ENCODE data around the gene MTRF1.

- TF ChIP-seq CTCF (IDR thresholded peaks at IDR 0.05): no peak
- TF ChIP-seq POLR2A (IDR thresholded peaks at IDR 0.05): no peak
Observed at GRCh38 chr13:41302743-41303142, 39.4 kb upstream of the MTRF1 start.

Measured in right lobe of liver (tissue), 4 donors.